DOHH2 (cell line): Measurements from ENCODE around the gene GRID1.

Experiments used
- H3F3A ChIP-seq: fragments of 200-600 bp; sonication (generic), shearing (Covaris generic); 2 replicates; pipeline ENCODE4 v1.6.0; 2016; ENCODE audit warnings: antibody characterized with exemption, mild to moderate bottlenecking; ENCODE audit not compliant: control insufficient read depth, insufficient read depth
- H3K27ac ChIP-seq: fragments of 200-600 bp; sonication (generic); 2 replicates; pipeline ENCODE4 v1.5.1; 2014; ENCODE audit warnings: low read depth, mild to moderate bottlenecking, low read length, moderate library complexity
- H3K27me3 ChIP-seq: fragments of 200-600 bp; sonication (generic); 2 replicates; pipeline ENCODE4 v1.6.1; 2014; ENCODE audit warnings: mild to moderate bottlenecking, low read length, mixed read lengths; ENCODE audit not compliant: control insufficient read depth
- H3K36me3 ChIP-seq: fragments of 200-600 bp; sonication (generic); 2 replicates; pipeline ENCODE4 v1.6.1; 2014; ENCODE audit warnings: mild to moderate bottlenecking, low read length, moderate library complexity, mixed read lengths; ENCODE audit not compliant: control insufficient read depth
- H3K4me1 ChIP-seq: fragments of 200-600 bp; sonication (generic); 2 replicates; pipeline ENCODE4 v1.6.1; 2014; ENCODE audit warnings: mild to moderate bottlenecking, low read length, mixed read lengths; ENCODE audit not compliant: control insufficient read depth
- H3K4me2 ChIP-seq: fragments of 200-600 bp; sonication (generic); 2 replicates; pipeline ENCODE4 v1.6.0; 2014; ENCODE audit warnings: mild to moderate bottlenecking, low read length, moderate library complexity
- H3K4me3 ChIP-seq: fragments of 200-600 bp; sonication (generic); 2 replicates; pipeline ENCODE4 v1.5.1; 2014; ENCODE audit warnings: mild to moderate bottlenecking, low read length, mixed read lengths
- H3K79me2 ChIP-seq: fragments of 200-600 bp; sonication (generic); 2 replicates; pipeline ENCODE4 v1.6.1; 2014; ENCODE audit warnings: mild to moderate bottlenecking, low read length, mixed read lengths; ENCODE audit not compliant: control insufficient read depth
- H3K9me2 ChIP-seq: fragments of 200-600 bp; sonication (generic); replicated peaks from 2 replicates; pipeline ENCODE4 v1.6.1; 2014; ENCODE audit warnings: mild to moderate bottlenecking, low read length, mixed read lengths; ENCODE audit not compliant: control insufficient read depth
- H3K9me3 ChIP-seq: fragments of 200-600 bp; sonication (generic); 2 replicates; pipeline ENCODE4 v1.6.1; 2014; ENCODE audit warnings: antibody characterized with exemption, low read length, mixed read lengths; ENCODE audit not compliant: control insufficient read depth, insufficient read depth
- H4K20me1 ChIP-seq: fragments of 200-600 bp; sonication (generic); 2 replicates; pipeline ENCODE4 v1.6.0; 2014; ENCODE audit warnings: low read depth, mild to moderate bottlenecking, antibody characterized with exemption, low read length, moderate library complexity; ENCODE audit not compliant: control insufficient read depth, insufficient read depth
- CTCF ChIP-seq: fragments of 200-600 bp; sonication (generic); IDR thresholded peaks from one replicate; pipeline ENCODE4 v1.5.1; 2014; ENCODE audit warnings: antibody characterized with exemption, mild to moderate bottlenecking, low read depth, low read length; ENCODE audit not compliant: poor library complexity, severe bottlenecking
- EZH2phosphoT487 ChIP-seq: fragments of 200-600 bp; sonication (generic); IDR thresholded peaks from 2 replicates; pipeline ENCODE4 v1.6.1; 2017; ENCODE audit warnings: borderline replicate concordance, mild to moderate bottlenecking, antibody characterized with exemption, low read length, moderate library complexity, mixed read lengths

The GRID1 gene

GRCh38 chr10:86191166-86191565 is 175.4 kb downstream of the GRID1 start:
- no peaks in the 10 kb centered on the region for H3K9me3 ChIP-seq
- H3K79me2 ChIP-seq: no peaks in the 10 kb centered on the region
- H3K4me2 ChIP-seq: no peak overlapping the region
- H4K20me1 ChIP-seq: no peaks in the 10 kb centered on the region
- H3K4me3 ChIP-seq: no peak overlapping the region
- H3K36me3 ChIP-seq: no peaks in the 10 kb centered on the region
- H3K4me1 ChIP-seq: no peaks in the 10 kb centered on the region
- TF ChIP-seq CTCF: no peak
- TF ChIP-seq EZH2phosphoT487: no peak
- no peaks in the 10 kb centered on the region for H3F3A ChIP-seq
- peaks cover 8% of the 10 kb centered on the region for H3K27me3 ChIP-seq
- no peaks in the 10 kb centered on the region for H3K9me2 ChIP-seq
- H3K27ac ChIP-seq: no peak overlapping the region

- H3K4me3 ChIP-seq: no peak overlapping the region
- H3K36me3 ChIP-seq: no peaks in the 10 kb centered on the region
- no peaks in the 10 kb centered on the region for H4K20me1 ChIP-seq
- no peaks in the 10 kb centered on the region for H3K9me2 ChIP-seq
- no peaks in the 10 kb centered on the region for H3K79me2 ChIP-seq
- no peaks in the 10 kb centered on the region for H3K4me1 ChIP-seq
- TF ChIP-seq EZH2phosphoT487: no peak
- TF ChIP-seq CTCF: no peak
- no peaks in the 10 kb centered on the region for H3F3A ChIP-seq
- no peak overlapping the region for H3K27ac ChIP-seq
- peaks cover 9% of the 10 kb centered on the region; the same call in 1 of the 2 replicates for H3K27me3 ChIP-seq
- no peaks in the 10 kb centered on the region for H3K9me3 ChIP-seq
- no peak overlapping the region for H3K4me2 ChIP-seq
These were observed 176.3 kb downstream of the GRID1 start for GRCh38 chr10:86190291-86190690.

GRCh38 chr10:86189891-86190290 is 176.7 kb downstream of the GRID1 start:
- TF ChIP-seq EZH2phosphoT487: no peak
- no peak for TF ChIP-seq CTCF

More at GRCh38 chr10:86189891-86190290, 176.7 kb downstream of the GRID1 start:
- no peaks in the 10 kb centered on the region for H3K79me2 ChIP-seq
- H3K36me3 ChIP-seq: no peaks in the 10 kb centered on the region
- no peak overlapping the region for H3K27ac ChIP-seq
- H3K4me3 ChIP-seq: no peak overlapping the region
- H3K9me2 ChIP-seq: no peaks in the 10 kb centered on the region
- no peak overlapping the region for H3K4me2 ChIP-seq
- H3K4me1 ChIP-seq: no peaks in the 10 kb centered on the region
- peaks cover 9% of the 10 kb centered on the region; the same call in 1 of the 2 replicates for H3K27me3 ChIP-seq
- no peaks in the 10 kb centered on the region for H3K9me3 ChIP-seq
- no peaks in the 10 kb centered on the region for H4K20me1 ChIP-seq
- H3F3A ChIP-seq: no peaks in the 10 kb centered on the region
